WERI-Rb-1 (cell line): ENCODE results near the gene RNF212.

Source experiments
- DNase-seq: peaks from one replicate; pipeline ENCODE4 v3.0.0-alpha.2; 2020
- H3K27ac ChIP-seq: fragments of 250-450 bp; sonication (Bioruptor Pico); 2 replicates; pipeline ENCODE4 v1.5.1; 2020; ENCODE audit warnings: mild to moderate bottlenecking, moderate library complexity
- H3K27me3 ChIP-seq: fragments of 250-450 bp; sonication (Bioruptor Pico); 2 replicates; pipeline ENCODE4 v1.5.1; 2021; ENCODE audit warnings: mild to moderate bottlenecking, low read depth, moderate library complexity; ENCODE audit not compliant: insufficient read depth, severe bottlenecking
- H3K36me3 ChIP-seq: fragments of 250-450 bp; sonication (Bioruptor Pico); 2 replicates; pipeline ENCODE4 v1.5.1; 2020; ENCODE audit warnings: mild to moderate bottlenecking, moderate library complexity
- H3K4me3 ChIP-seq: 2 replicates; pipeline ENCODE4 v1.5.1; 2011; ENCODE audit warnings: low read depth, mild to moderate bottlenecking, control low read depth, low read length
- H3K9me3 ChIP-seq: fragments of 250-450 bp; sonication (Bioruptor Pico); 2 replicates; pipeline ENCODE4 v1.5.1; 2021; ENCODE audit warnings: mild to moderate bottlenecking, moderate library complexity; ENCODE audit not compliant: severe bottlenecking
- CTCF ChIP-seq: IDR thresholded peaks from 2 replicates; pipeline ENCODE4 v1.5.1; 2011; ENCODE audit warnings: low read depth, mild to moderate bottlenecking, control low read depth, inconsistent platforms, low read length

Gene RNF212

GRCh38 chr4:1097553-1097952, 15.8 kb downstream of the RNF212 start:
- Histone ChIP-seq H3K4me3 (no peak overlapping the region), H3K27ac (no peak overlapping the region), H3K27me3 (no peaks in the 10 kb centered on the region), H3K9me3 (no peaks in the 10 kb centered on the region), H3K36me3 (no peaks in the 10 kb centered on the region)
- no peak for TF ChIP-seq CTCF
- no peak for DNase-seq

DNA sequence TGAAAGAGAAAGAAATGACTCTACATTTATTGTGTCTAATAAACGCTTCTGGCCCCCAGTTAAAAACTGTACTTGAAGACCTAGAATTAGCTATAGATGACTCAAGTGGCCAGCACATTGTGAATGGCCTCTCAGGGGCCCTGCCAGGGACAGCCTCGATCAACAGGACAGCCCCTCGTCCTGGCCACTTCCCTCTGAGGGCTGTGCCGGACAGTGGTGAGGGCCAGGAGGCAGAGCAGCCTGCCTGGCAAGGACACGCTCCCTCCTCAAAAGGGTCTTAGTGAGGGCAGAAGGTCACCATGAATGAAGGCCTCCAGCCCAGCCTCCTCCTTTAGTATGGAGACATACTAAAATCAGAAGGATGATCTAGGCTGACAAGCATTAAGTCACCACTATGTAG, 16.5 kb downstream of the RNF212 start:
- no peaks in the 10 kb centered on the region for H3K27me3 ChIP-seq
- no peaks in the 10 kb centered on the region for H3K36me3 ChIP-seq
- no peak overlapping the region for H3K4me3 ChIP-seq
- DNase-seq: no peak
- H3K27ac ChIP-seq: no peak overlapping the region
- no peaks in the 10 kb centered on the region for H3K9me3 ChIP-seq
- no peak for TF ChIP-seq CTCF

- H3K27ac ChIP-seq: no peak overlapping the region
- no peak overlapping the region for H3K4me3 ChIP-seq
- H3K36me3 ChIP-seq: no peaks in the 10 kb centered on the region
- no peak for DNase-seq
- no peak for TF ChIP-seq CTCF
- no peaks in the 10 kb centered on the region for H3K27me3 ChIP-seq
- H3K9me3 ChIP-seq: peaks cover 5% of the 10 kb centered on the region
These were observed 19.1 kb downstream of the RNF212 start for GRCh38 chr4:1094336-1094690.

DNA sequence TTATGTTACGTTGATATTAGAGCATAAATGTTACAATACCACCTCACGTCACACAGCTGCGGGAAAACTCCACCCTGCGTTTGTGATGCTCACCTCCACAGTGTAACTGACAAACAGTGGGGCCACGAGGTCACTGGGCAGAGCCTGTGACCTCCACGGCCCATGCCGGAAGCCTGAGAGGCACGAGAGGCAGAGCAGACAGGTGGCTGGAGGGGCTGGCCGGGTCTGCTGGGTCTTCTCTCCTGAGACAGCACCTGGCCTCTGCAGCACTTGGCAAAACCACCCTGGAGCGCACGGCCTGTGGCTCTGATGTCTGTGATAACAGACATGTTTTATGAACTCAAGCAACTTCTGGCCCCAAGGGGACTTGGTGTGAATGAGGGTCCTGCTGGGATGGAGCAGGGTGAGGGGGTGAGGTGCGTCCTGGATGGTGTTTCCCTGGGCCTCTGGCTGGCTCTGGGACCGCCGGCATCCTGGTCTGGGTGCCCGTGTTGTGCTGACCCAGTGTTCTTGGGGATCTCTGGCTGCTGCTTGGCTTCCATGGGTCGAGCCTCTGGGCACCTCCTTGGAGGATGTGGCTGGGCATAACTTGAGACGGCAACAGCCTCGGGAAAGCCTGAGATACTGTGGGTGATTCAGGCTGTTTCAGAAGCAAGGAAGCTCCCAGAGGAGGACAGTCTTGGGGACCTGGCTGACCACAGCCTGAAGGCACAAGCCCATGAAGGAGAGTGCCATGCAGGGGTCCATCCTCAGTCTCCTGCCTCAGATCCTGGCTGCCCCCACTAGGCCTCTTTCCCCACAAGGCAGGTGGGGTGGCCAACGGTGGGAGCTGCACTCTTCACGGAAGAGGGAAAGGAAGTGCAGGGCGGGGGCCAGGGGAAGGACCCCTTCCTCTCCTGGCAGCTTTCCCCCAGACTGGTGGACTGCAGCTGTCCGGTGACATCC, 19.7 kb downstream of the RNF212 start:
- H3K27me3 ChIP-seq: no peaks in the 10 kb centered on the region

DNA sequence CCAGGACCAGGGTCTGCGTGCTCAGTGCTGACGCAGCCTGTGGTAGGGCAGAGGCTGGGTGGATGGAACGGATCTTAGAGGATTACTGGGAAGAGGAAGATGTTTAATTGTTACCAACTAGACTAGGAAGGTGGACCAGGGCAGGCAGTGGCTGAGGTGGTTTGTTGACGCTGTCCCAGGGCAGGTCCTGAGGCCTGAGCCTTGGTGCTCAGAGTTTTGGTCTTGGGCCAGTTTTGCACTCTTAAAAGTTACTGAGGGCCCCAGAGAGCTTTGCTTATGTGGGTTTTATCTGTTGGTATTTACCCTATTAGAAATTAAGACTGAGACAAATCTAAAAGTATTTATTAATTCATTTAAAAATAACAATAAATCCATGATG, 20.4 kb downstream of the RNF212 start:
- no peak for TF ChIP-seq CTCF

More for the DNA sequence above, 19.7 kb downstream of the RNF212 start:
- DNase-seq: no peak
- H3K36me3 ChIP-seq: no peaks in the 10 kb centered on the region
- TF ChIP-seq CTCF: no peak
- no peak overlapping the region for H3K27ac ChIP-seq
- H3K4me3 ChIP-seq: no peak overlapping the region
- H3K9me3 ChIP-seq: peaks cover 11% of the 10 kb centered on the region

More for the DNA sequence above, 20.4 kb downstream of the RNF212 start:
- Histone ChIP-seq H3K9me3 (peaks cover 18% of the 10 kb centered on the region), H3K4me3 (no peak overlapping the region), H3K36me3 (no peaks in the 10 kb centered on the region), H3K27ac (no peak overlapping the region), H3K27me3 (no peaks in the 10 kb centered on the region)
- no peak for DNase-seq
